Stimulated activated CD8-positive, alpha-beta memory T cell treated with anti-CD3 and anti-CD28 coated beads, Interleukin-4, amount 100 ng/mL, for 4 hours (primary cell): ENCODE data around the gene THSD8.
"Not testable (repeated sequence)": the region's sequence is repeated elsewhere in the genome, so short reads cannot be mapped to it uniquely, and the experiment has no call there.

ENCODE experiments used
- DNase-seq, 2 donors: peaks; one replicate each; pipeline ENCODE4 v3.0.0-alpha.2; 2020; ENCODE audit warnings: low read depth in 2 of 2, low spot score in 1 of 2

THSD8 gene

GRCh38 chr19:12821761-12822160 lies 19.9 kb downstream of the THSD8 start:
- no peak for DNase-seq

- no peak for DNase-seq
Observed at GRCh38 chr19:12825254-12826131, 23.6 kb downstream of the THSD8 start.

GRCh38 chr19:12828494-12828893 lies 26.6 kb downstream of the THSD8 start:
- no peak for DNase-seq

- no peak for DNase-seq
Observed at GRCh38 chr19:12833418-12833737, 31.5 kb downstream of the THSD8 start.

- DNase-seq, result no peak
Observed at GRCh38 chr19:12833738-12834565, 32.1 kb downstream of the THSD8 start.

- DNase-seq, result no peak
Observed at GRCh38 chr19:12834566-12834943, 32.7 kb downstream of the THSD8 start, which contains the start of gene RTBDN. Gene RTBDN (minus strand): TSS chr19:12834579. CDS start chr19:12829979, 4,600 bp downstream.

GRCh38 chr19:12834976-12835757 lies 33.3 kb downstream of the THSD8 start:
- DNase-seq, result no peak

GRCh38 chr19:12836529-12836863 lies 34.6 kb downstream of the THSD8 start:
- no peak for DNase-seq

GRCh38 chr19:12837225-12837624 lies 35.4 kb downstream of the THSD8 start:
- no peak for DNase-seq

GRCh38 chr19:12838182-12838885 lies 36.5 kb downstream of the THSD8 start, which contains the start of gene MAST1:
Gene MAST1 (plus strand): TSS chr19:12838515. CDS start chr19:12838573, 58 bp downstream.
- no peak for DNase-seq

GRCh38 chr19:12838886-12839756 lies 37.3 kb downstream of the THSD8 start:
- no peak for DNase-seq

- no peak for DNase-seq
Observed at GRCh38 chr19:12840091-12841079, 38.5 kb downstream of the THSD8 start.

GRCh38 chr19:12841094-12841493 lies 39.2 kb downstream of the THSD8 start:
- DNase-seq, result no peak

GRCh38 chr19:12842511-12842910 lies 40.6 kb downstream of the THSD8 start:
- no peak for DNase-seq

- no peak for DNase-seq
Observed at GRCh38 chr19:12843328-12843727, 41.5 kb downstream of the THSD8 start.

GRCh38 chr19:12843999-12844732 lies 42.3 kb downstream of the THSD8 start:
- no peak for DNase-seq

- not testable (repeated sequence) for DNase-seq
Observed at GRCh38 chr19:12846613-12847012, 44.7 kb downstream of the THSD8 start.
